Kidney (tissue), 14 donors: ENCODE measurements around the gene C2orf81. TPM values are rescaled to one million over a fixed set of nuclear protein-coding genes. Genes with fewer than 3 reads are reported as not detected.
"Not testable (repeated sequence)": the region's sequence is repeated elsewhere in the genome, so short reads cannot be mapped to it uniquely, and the experiment has no call there.

Experiments used
- DNase-seq, 5 donors: peaks; one replicate each; pipeline ENCODE4 v3.0.0-alpha.2; 2013 to 2020
- FAIRE-seq: peaks from 2 replicates; lab custom pipeline; 2012; peaks lifted over from hg19 to GRCh38; lab: Jason Lieb, UNC
- H3K27ac ChIP-seq, 2 donors: one replicate each; pipeline ENCODE4 v1.7.0; 2013; ENCODE audit warnings: low read depth in 2 of 2, low read length in 2 of 2, inconsistent platforms in 1 of 2
- H3K27me3 ChIP-seq: one replicate; pipeline ENCODE4 v1.7.1; 2013; ENCODE audit warnings: low read length, inconsistent platforms; ENCODE audit not compliant: control insufficient read depth, insufficient read depth
- H3K36me3 ChIP-seq, 3 donors: one replicate each; pipeline versions ENCODE4 v1.7.0 to v1.7.1; 2013; ENCODE audit warnings: low read length in 3 of 3, control low read depth in 1 of 3, inconsistent platforms in 1 of 3; ENCODE audit not compliant: insufficient read depth in 3 of 3, control insufficient read depth in 2 of 3
- H3K4me1 ChIP-seq, 3 donors: one replicate each; pipeline versions ENCODE4 v1.7.0 to v1.7.1; 2013; ENCODE audit warnings: low read length in 3 of 3, inconsistent platforms in 1 of 3, low read depth in 1 of 3; ENCODE audit not compliant: control insufficient read depth in 2 of 3, insufficient read depth in 2 of 3
- H3K4me3 ChIP-seq, 3 donors: one replicate each; pipeline versions ENCODE4 v1.7.0 to v1.8.1; 2013; ENCODE audit warnings: low read length in 3 of 3, control low read depth in 1 of 3, inconsistent platforms in 1 of 3
- H3K9ac ChIP-seq, 3 donors: one replicate each; pipeline versions ENCODE4 v1.7.0 to v1.7.1; 2013; ENCODE audit warnings: low read length in 3 of 3, control low read depth in 1 of 3, inconsistent platforms in 1 of 3
- H3K9me3 ChIP-seq, 3 donors: one replicate each; pipeline versions ENCODE4 v1.7.0 to v1.7.1; 2013; ENCODE audit warnings: low read length in 3 of 3, control low read depth in 1 of 3, inconsistent platforms in 1 of 3; ENCODE audit not compliant: control insufficient read depth in 2 of 3, insufficient read depth in 1 of 3
- intact Hi-C: fragments of 100-400 bp; cut with DNase I; formaldehyde crosslinking; loops from one replicate; pipeline ENCODE4 v1.11.1; 2022
- polyA plus RNA-seq: library from polyadenylated mRNA; stranded (reverse); fragments of 350-450 nt; fragmentation: Illumina TruSeq; extraction: RNeasy Lipid Tissue Mini Kit (QIAGEN cat#74804); gene quantifications from one replicate; pipeline ENCODE4 v1.2.3, GENCODE V29; 2014; ENCODE audit warnings: low read depth, low replicate concordance; ENCODE audit not compliant: insufficient read depth
- total RNA-seq: library from RNA; stranded (reverse); fragmentation: NEBNext Ultra II Directional; extraction: Animal tissue kit (Norgen Biotek cat#: 25700); gene quantifications from one replicate; pipeline ENCODE4 v1.2.1, GENCODE V29; 2021
- TF ChIP-seq, protein P1 (sequence below): IDR thresholded peaks from 3 replicates; pipeline ENCODE4 v1.5.1; 2012; ENCODE audit warnings: mild to moderate bottlenecking, moderate library complexity, borderline replicate concordance; ENCODE audit not compliant: insufficient read depth; ENCODE audit errors: extremely low read depth
- donor health status: control.
- donor health status: control.
- donor health status: control.
- donor health status: control.
- donor health status: control.
- donor health status: DM: yes; HTN: yes; CAD: no.
- donor health status: Normal renal cell carcinoma (clear cell type).

Gene C2orf81
- total and polyA plus RNA-seq, 2 donors from 2014 or later = 8.8 to 11.6 TPM

DNA sequence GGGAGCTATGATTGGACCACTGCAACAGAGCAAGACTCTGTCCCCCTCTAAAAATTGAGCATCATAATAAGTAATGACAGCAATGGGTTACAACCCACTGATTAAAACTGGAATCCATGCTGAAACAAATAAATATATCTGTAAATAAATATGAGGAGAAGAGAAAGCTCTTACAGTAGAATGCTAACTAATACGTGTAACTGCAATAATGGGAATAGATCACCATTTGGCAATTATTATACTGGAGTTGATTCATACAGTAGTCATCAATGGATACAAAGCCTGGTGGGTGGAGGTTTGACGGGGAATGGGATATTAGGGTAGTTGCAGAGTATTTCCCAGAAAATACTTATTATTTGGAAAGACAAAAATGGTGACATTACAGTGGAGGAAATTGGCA lies 27.4 kb upstream of the C2orf81 start:
- Histone ChIP-seq H3K4me3 (no peak overlapping the region), H3K4me1 (peaks cover 0 to 10% (median 0%) of the 10 kb centered on the region in 3 donors), H3K27me3 (no peaks in the 10 kb centered on the region), H3K9me3 (no peaks in the 10 kb centered on the region), H3K36me3 (no peaks in the 10 kb centered on the region), H3K9ac (no peak overlapping the region), H3K27ac (no peak overlapping the region)
- FAIRE-seq (no peak), DNase-seq (no peak)
- intact Hi-C loops = no loop called here
- TF ChIP-seq, protein P1, sequence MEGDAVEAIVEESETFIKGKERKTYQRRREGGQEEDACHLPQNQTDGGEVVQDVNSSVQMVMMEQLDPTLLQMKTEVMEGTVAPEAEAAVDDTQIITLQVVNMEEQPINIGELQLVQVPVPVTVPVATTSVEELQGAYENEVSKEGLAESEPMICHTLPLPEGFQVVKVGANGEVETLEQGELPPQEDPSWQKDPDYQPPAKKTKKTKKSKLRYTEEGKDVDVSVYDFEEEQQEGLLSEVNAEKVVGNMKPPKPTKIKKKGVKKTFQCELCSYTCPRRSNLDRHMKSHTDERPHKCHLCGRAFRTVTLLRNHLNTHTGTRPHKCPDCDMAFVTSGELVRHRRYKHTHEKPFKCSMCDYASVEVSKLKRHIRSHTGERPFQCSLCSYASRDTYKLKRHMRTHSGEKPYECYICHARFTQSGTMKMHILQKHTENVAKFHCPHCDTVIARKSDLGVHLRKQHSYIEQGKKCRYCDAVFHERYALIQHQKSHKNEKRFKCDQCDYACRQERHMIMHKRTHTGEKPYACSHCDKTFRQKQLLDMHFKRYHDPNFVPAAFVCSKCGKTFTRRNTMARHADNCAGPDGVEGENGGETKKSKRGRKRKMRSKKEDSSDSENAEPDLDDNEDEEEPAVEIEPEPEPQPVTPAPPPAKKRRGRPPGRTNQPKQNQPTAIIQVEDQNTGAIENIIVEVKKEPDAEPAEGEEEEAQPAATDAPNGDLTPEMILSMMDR = no peak

DNA sequence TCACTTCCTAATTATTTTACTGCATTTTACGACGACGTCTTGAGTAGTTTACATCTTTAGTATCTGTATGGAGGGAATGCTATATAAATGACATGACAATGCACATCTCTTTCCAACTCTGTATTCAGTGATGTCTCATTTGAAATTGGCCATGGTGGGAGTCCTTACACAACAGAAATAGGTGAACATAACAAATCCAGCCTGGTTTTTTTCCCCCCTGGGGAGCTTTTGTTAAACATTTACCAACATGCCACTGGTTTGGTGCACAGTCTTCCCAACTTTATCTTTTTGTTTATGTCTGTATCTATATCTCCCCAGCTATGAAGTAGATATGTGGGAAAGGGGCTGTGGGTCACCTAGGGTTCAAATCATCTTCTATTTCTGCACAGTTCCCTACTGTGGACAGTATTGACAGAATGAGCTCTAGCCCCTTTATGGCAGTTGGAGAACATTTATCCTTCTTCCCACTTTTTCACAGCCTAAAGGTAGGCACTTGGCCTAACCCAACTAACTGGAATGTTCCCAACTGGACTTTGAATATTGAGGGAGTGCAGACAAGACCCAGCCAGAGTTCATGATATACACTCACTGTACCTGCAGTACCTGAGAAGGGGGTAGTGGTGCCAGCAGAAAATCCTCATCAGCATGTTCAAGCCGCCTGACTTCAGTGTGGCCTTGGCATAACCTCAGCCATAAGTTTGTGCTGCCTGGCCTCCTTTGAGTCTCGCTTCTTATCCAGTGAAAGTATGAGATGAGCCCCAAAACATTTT lies 26.0 kb upstream of the C2orf81 start:
- H3K9ac ChIP-seq = no peak overlapping the region
- H3K9me3 ChIP-seq = no peaks in the 10 kb centered on the region
- intact Hi-C loops = no loop called here
- H3K4me1 ChIP-seq = peaks cover 0 to 16% (median 0%) of the 10 kb centered on the region in 3 donors
- peak overlapping the region in 1 of 2 donors; percentile 67 for H3K27ac ChIP-seq
- DNase-seq = no peak
- no peak overlapping the region for H3K4me3 ChIP-seq
- TF ChIP-seq, protein P1 = no peak
- FAIRE-seq = no peak
- no peaks in the 10 kb centered on the region for H3K27me3 ChIP-seq
- no peaks in the 10 kb centered on the region for H3K36me3 ChIP-seq

DNA sequence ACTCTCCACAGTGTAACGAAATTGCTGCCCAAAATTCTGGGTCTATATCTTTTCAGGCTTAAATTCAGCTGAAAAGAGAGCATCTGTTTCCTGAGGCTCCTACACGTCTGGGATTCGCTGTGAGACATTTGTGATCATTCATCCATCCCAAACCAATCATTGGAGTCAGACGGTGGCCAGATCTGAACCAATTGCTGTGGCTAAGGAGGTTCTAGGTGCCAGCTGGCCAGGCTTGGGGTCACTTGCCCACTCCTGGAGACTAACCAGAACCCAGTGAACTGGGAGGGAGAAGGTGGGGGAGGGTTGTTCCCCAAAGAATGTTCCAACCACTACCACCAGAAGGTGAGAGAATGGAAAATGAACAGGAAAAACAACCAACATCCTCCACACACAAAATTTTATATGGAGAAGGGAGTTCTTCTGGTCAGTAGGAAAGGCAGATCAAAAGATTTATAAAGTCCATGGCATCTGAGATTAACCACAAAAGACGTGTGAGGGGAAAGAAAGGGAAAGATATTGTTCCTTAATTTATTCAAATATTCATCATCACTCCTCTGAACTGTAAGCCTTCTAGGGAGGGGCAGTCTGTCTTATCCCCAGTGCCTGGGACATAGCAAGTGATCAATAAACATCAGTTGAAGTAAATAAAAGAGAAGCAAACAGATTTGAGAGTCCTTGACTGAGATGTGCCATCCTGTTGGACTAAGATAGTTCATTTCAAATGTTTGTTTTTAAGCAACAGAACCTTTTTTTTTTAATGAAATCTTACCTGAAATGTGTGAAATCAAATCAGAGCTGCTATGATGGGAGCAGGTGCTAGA lies 23.3 kb upstream of the C2orf81 start:
- Histone ChIP-seq H3K4me1 (peaks cover 0 to 17% (median 6%) of the 10 kb centered on the region in 3 donors), H3K9ac (no peak overlapping the region), H3K9me3 (no peaks in the 10 kb centered on the region), H3K4me3 (no peak overlapping the region), H3K27ac (no peak overlapping the region), H3K27me3 (no peaks in the 10 kb centered on the region), H3K36me3 (no peaks in the 10 kb centered on the region)
- FAIRE-seq (no peak), DNase-seq (peak in 1 of 5 donors; percentile 41)
- TF ChIP-seq, protein P1 = no peak
- intact Hi-C loops = no loop called here

DNA sequence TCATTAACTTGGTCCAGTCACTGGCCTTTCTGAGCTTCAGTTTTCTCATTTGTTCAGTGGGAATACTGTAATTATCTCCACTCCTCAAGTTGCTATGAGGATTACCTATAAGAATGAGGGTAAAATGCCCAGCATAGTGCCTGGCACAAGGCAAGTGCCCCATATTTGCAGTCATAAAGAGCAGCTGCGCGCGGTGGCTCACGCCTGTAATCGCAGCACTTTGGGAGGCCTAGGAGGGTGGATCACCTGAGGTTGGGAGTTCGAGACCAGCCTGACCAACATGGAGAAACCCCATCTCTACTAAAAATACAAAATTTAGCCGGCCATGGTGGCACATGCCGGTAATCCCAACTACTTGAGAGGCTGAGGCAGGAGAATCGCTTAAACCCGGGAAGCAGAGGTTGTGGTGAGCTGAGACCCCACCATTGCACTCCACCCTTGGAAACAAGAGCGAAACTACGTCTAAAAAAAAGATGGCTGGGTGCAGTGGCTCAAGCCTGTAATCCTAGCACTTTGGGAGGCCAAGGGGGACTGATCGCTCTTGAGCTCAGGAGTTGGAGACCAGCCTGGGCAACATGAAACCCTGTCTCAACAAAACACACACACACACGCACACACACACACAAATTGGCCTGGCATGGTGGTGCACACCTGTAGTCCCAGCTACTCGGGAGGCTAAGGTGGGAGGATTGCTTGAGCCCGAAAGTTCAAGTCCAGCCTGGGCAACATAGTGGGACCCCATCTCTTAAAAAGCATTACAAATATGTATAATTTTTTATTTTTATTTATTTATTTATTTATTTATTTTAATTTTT lies 21.3 kb upstream of the C2orf81 start:
- H3K36me3 ChIP-seq, intact Hi-C loops, H3K27me3 ChIP-seq, FAIRE-seq, H3K9me3 ChIP-seq: not testable (repeated sequence)
- H3K9ac ChIP-seq = peak overlapping the region in 1 of 3 donors; percentile 83
- peak overlapping the region; percentile 23 to 85 (median 85) for H3K4me3 ChIP-seq
- peak in 1 of 5 donors; percentile 53 for DNase-seq
- peak overlapping the region; percentile 92 to 95 for H3K27ac ChIP-seq
- peaks cover 8 to 20% (median 19%) of the 10 kb centered on the region in 3 donors for H3K4me1 ChIP-seq
